NOMO-1 treated with dmso at 0.1 percent for 144 hours (cell line): ENCODE results near the gene RASA1.

Source experiments
- DNase-seq: peaks from one replicate; lab custom pipeline; 2025; ENCODE audit not compliant: unreplicated experiment; lab: John Stamatoyannopoulos, UW

RASA1 gene

DNA sequence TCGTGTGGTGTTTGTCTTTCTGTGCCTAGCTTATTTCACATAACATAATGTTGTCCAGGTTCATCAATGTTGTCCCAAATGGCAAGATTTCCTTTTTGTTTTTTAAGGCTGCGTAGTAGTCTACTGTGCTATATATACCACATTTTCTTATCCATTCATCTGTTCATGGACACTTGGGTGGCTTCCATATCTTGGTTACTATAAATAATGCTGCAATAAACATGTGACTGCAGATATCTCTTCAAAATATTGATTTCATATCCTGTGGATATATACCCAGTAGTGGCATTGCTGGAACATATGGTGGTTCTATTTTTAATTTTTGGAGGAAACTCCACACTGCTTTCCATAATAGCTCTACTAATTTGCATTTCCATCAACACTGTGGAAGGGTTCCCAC, 170.5 kb downstream of the RASA1 start:
- no peak for DNase-seq
